Lower leg skin (tissue), 4 donors: ENCODE results near the gene MAP2K6. TPM values are rescaled to one million over a fixed set of nuclear protein-coding genes. Genes with fewer than 3 reads are reported as not detected.

Experiments
- DNase-seq, 2 donors: peaks; one replicate each; pipeline ENCODE4 v3.0.0-alpha.2; 2019; ENCODE audit warnings: low spot score in 2 of 2
- H3K4me3 ChIP-seq: fragments of 200-600 bp; sonication (generic); 2 replicates; pipeline ENCODE4 v1.5.1; 2017; ENCODE audit warnings: mild to moderate bottlenecking, low read depth; ENCODE audit not compliant: poor library complexity, severe bottlenecking
- POLR2A ChIP-seq, 2 donors: fragments of 450-650 bp; IDR thresholded peaks; one replicate each; pipeline ENCODE4 v1.6.1; 2016 to 2017; ENCODE audit warnings: antibody characterized with exemption in 2 of 2, mild to moderate bottlenecking in 1 of 2, moderate library complexity in 1 of 2
- WGBS, 2 donors: methylation state at CpG; one replicate each; pipeline ENCODE4 v1.1.5; 2018; 5-methylcytosine and 5-hydroxymethylcytosine counted together
- intact Hi-C: fragments of 100-400 bp; cut with DNase I; formaldehyde crosslinking; loops from one replicate; pipeline ENCODE4 v1.15.0; 2023; ENCODE audit warnings: low total_unique reads
- total RNA-seq, 4 donors: library from RNA; depleted of rRNA; stranded (reverse); fragments of >200 nt; gene quantifications; one replicate each; pipeline ENCODE4 v1.1.0, GENCODE V29; 2016
- TF ChIP-seq, protein P1 (sequence below), 3 donors: fragments of 450-650 bp; IDR thresholded peaks; one replicate each; pipeline ENCODE4 v1.5.1; 2016; ENCODE audit warnings: antibody characterized with exemption in 3 of 3, mild to moderate bottlenecking in 3 of 3, moderate library complexity in 2 of 3

The MAP2K6 gene
- total RNA-seq = 1 to 10 TPM; 1.7 to 4.4 (median 2.0) TPM

DNA sequence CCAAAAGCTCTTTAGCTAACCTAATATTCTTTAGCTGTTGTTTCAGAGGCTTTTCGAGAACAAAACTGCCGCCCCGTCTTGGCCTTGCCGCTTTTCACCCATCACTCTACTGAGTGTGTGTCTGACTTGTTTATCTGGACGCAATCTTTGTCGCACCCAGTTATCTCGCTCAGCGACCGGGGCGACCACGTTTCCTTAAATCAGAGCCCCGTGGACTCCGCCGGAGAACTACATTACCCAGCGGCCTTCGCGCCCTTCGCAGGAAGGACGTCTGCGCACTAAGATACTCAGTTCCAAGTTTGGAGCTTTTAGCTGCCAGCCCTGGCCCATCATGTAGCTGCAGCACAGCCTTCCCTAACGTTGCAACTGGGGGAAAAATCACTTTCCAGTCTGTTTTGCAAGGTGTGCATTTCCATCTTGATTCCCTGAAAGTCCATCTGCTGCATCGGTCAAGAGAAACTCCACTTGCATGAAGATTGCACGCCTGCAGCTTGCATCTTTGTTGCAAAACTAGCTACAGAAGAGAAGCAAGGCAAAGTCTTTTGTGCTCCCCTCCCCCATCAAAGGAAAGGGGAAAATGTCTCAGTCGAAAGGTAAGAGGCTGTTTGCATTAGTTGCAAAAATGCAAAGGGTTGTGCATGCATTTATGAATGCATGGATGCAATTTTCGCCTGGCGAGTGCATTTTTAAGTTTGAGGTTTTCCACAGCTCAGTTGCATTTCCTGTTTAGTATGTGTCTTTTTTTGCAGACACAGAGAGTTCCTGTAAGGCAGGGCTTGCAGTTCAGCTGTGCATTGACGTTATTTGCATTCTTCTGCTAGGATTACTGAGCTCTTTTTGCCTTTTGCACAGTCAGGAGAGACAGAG is at the start of gene MAP2K6:
MAP2K6 (plus strand) TSS at position 290 of the 867 bp plus-strand sequence; CDS start at position 578, 288 bp downstream.
- WGBS, 2 donors = 0% methylated on average over 27 of the region's 27 CpGs
- TF ChIP-seq POLR2A (IDR thresholded peaks at IDR 0.05) = no peak
- TF ChIP-seq, protein P1, sequence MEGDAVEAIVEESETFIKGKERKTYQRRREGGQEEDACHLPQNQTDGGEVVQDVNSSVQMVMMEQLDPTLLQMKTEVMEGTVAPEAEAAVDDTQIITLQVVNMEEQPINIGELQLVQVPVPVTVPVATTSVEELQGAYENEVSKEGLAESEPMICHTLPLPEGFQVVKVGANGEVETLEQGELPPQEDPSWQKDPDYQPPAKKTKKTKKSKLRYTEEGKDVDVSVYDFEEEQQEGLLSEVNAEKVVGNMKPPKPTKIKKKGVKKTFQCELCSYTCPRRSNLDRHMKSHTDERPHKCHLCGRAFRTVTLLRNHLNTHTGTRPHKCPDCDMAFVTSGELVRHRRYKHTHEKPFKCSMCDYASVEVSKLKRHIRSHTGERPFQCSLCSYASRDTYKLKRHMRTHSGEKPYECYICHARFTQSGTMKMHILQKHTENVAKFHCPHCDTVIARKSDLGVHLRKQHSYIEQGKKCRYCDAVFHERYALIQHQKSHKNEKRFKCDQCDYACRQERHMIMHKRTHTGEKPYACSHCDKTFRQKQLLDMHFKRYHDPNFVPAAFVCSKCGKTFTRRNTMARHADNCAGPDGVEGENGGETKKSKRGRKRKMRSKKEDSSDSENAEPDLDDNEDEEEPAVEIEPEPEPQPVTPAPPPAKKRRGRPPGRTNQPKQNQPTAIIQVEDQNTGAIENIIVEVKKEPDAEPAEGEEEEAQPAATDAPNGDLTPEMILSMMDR (IDR thresholded peaks at IDR 0.05) = no peak
- peak; percentile 74 to 96 for DNase-seq
- peak within 1 kb of the TSS; percentile 26 for H3K4me3 ChIP-seq
- intact Hi-C loops = no loop called here

- intact Hi-C loops = no loop called here
- no peak for DNase-seq
- no peak overlapping the region for H3K4me3 ChIP-seq
- TF ChIP-seq POLR2A (IDR thresholded peaks at IDR 0.05) = no peak
- TF ChIP-seq, protein P1 (IDR thresholded peaks at IDR 0.05) = no peak
- 46 to 57% methylated on average over 3 of the region's 3 CpGs for WGBS, 2 donors
Observed at GRCh38 chr17:69367298-69367697, 47.2 kb upstream of the MAP2K6 start.

- H3K4me3 ChIP-seq = no peak overlapping the region
- WGBS, 2 donors = 83 to 86% methylated on average over 2 of the region's 2 CpGs
- TF ChIP-seq, protein P1 (IDR thresholded peaks at IDR 0.05) = no peak
- TF ChIP-seq POLR2A (IDR thresholded peaks at IDR 0.05) = no peak
- intact Hi-C loops = no loop called here
- DNase-seq = no peak
Observed at GRCh38 chr17:69373069-69373468, 41.4 kb upstream of the MAP2K6 start.

DNA sequence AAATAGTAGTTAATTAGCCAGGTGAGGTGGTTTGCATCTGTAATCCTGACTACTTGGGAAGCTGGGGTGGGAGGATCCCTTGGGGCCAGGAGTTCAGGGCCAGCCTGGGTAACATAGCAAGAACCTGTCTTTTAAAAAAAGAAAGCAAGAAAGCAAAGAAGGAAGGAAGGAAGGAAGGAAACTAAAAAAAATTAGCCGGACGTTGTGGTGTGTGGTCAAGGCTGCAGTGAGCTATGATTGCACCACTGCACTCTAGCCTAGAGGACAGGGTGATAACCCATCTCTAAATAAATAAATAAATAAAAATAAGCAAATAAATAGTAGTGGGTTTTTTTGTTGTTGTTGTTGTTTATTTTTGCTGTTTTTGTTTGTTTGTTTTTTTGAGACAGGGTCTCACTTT is 39.3 kb upstream of the MAP2K6 start:
- WGBS, 2 donors = 75 to 82% methylated on average over 2 of the region's 2 CpGs
- intact Hi-C loops = no loop called here
- no peak for TF ChIP-seq POLR2A (IDR thresholded peaks at IDR 0.05)
- TF ChIP-seq, protein P1 (IDR thresholded peaks at IDR 0.05) = no peak
- no peak for DNase-seq
- no peak overlapping the region for H3K4me3 ChIP-seq

DNA sequence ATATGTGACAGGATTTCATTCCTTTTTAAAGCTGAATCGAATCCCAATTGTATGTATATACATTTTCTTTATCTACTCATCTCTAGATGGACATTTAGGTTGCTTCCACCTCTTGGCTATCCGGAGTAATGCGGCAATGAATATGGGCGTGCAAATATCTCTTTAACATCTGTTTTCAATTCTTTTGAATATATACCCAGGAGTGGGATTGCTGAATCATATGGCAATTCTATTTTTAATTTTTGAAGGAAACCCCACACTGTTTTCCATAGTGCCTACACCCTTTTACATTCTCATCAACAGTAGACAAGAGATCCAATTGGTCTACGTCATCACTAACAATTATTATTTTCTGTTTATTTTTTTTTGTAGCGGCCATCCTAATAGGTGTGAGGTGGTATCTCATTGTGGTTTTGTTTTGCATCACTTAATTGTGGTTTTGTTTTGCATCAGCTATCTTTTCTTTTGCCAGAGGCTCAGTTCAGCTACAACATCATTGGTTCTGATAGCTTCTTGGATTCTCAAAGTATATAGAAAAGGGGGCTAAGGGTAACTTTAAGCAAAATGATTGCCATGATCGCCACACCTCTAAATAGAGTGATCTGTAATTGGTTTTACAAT is 25.6 kb upstream of the MAP2K6 start:
- H3K4me3 ChIP-seq = no peak overlapping the region
- no peak for DNase-seq
- intact Hi-C loops = no loop called here
- WGBS, 2 donors = 78 to 81% methylated on average over 7 of the region's 7 CpGs
- TF ChIP-seq, protein P1 (IDR thresholded peaks at IDR 0.05) = no peak
- TF ChIP-seq POLR2A (IDR thresholded peaks at IDR 0.05) = no peak
